ENCODE data around the gene TEX44. TPM values are rescaled to one million over a fixed set of nuclear protein-coding genes. Genes with fewer than 3 reads are reported as not detected.

Gene TEX44
- not detected for polyA plus RNA-seq (2012; ENCODE audit: low read depth, missing spikeins)

DNA sequence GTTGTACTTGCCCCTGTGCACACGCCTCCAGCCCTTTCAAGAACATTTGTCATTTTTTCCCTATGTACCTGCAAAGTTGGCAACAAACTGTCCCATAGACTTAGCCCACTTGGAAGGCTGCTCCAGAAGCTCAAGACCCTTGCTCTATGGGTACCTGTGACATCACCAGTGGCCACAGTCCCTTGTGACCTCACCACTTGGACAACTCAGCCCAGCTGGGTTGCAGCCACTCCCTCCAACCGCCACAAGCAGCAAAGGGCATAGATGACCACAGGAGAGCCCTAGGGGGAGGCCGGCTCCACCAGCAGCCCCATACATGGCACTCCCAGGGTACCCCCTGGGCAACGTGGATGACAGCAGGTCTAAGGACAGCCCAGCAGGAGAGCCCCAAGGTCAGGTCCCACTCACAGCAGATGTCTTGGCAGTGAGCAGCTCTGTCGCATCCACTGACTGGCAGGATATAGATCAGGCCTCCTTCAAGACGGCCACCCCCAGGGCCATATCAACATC lies at the start of gene TEX44:
Gene TEX44, plus strand, starts transcription at position 229 of the 510 bp plus-strand sequence. Its CDS starts 88 bp downstream, at position 317.
- FAIRE-seq: no peak

DNA sequence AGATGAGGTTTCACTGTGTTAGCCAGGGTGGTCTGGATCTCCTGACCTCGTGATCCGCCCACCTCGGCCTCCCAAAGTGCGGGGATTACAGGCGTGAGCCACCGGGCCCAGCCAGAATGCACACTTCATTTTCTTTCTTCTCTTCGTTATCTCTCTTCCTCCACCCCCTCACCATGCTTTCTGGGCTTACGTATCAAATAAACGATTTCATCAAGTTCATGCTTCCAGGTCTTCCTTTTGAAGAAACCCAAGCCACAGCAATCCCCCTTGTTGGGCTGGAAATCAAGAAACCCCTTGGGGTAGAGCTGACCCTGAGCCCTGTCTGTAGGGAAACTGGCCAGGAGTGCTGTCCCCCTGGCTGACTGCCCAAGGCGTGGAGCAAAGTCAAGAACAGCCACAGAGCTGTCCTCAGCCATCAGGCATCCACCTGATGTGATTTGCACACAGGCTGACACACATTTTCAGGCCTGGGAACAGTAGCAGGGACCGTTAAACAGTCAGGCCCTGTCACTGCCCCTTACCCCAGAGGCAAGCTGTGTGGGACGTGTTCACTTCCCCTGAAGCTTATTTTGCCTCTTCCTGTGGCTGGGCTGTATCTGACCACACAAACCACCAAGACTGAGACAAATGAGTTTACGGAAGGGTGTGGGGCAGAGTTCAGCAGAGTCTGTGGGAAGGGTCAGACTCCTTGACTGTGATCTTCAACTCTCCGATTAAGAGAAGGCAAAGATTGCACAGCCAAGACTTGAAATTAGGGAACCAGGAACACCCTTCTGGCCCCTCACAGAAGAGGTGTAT lies 47.4 kb upstream of the TEX44 start:
- DNase-seq (ENCODE audit: insufficient read length, low spot score) (peak; percentile 73), FAIRE-seq (peak; percentile 99)
- peak; percentile 63 for TF ChIP-seq PAX5 (IDR thresholded peaks at IDR 0.05; ENCODE audit: insufficient read depth, low read length, severe bottlenecking)
- TF ChIP-seq POLR2AphosphoS5 (IDR thresholded peaks at IDR 0.05; ENCODE audit: low read depth, low read length): peak; percentile 71
- peak; percentile 92 for TF ChIP-seq POU2F2 (IDR thresholded peaks at IDR 0.05; ENCODE audit: low read depth, low read length)
- peak; percentile 97 for TF ChIP-seq POLR2A (IDR thresholded peaks at IDR 0.05; ENCODE audit: low read depth, low read length)
- TF ChIP-seq TAF1 (IDR thresholded peaks at IDR 0.05; ENCODE audit: low read depth, low read length): 0 out of 2 replicates have a peak, but pooled peaks have one; percentile 39
- peak; percentile 91 for TF ChIP-seq SPI1 (IDR thresholded peaks at IDR 0.05; ENCODE audit: low read depth, low read length)

More for the DNA sequence above, at the start of gene TEX44:
- TF ChIP-seq POU2F2 (IDR thresholded peaks at IDR 0.05; ENCODE audit: low read depth, low read length): no peak
- DNase-seq (ENCODE audit: insufficient read length, low spot score): no peak

- TF ChIP-seq SPI1 (IDR thresholded peaks at IDR 0.05; ENCODE audit: low read depth, low read length) (no peak), POU2F2 (IDR thresholded peaks at IDR 0.05; ENCODE audit: low read depth, low read length) (no peak), TAF1 (IDR thresholded peaks at IDR 0.05; ENCODE audit: low read depth, low read length) (no peak), POLR2A (IDR thresholded peaks at IDR 0.05; ENCODE audit: low read depth, low read length) (no peak), PAX5 (IDR thresholded peaks at IDR 0.05; ENCODE audit: insufficient read depth, low read length, severe bottlenecking) (no peak), POLR2AphosphoS5 (IDR thresholded peaks at IDR 0.05; ENCODE audit: low read depth, low read length) (no peak)
- no peak for DNase-seq (ENCODE audit: insufficient read length, low spot score)
- FAIRE-seq: peak; percentile 74
Measured at GRCh38 chr2:231546014-231546715, 46.5 kb upstream of the TEX44 start.

GRCh38 chr2:231547315-231548110 lies 45.2 kb upstream of the TEX44 start:
- FAIRE-seq (no peak), DNase-seq (ENCODE audit: insufficient read length, low spot score) (no peak)
- TF ChIP-seq POLR2A (IDR thresholded peaks at IDR 0.05; ENCODE audit: low read depth, low read length): no peak
- TF ChIP-seq POU2F2 (IDR thresholded peaks at IDR 0.05; ENCODE audit: low read depth, low read length): no peak
- TF ChIP-seq TAF1 (IDR thresholded peaks at IDR 0.05; ENCODE audit: low read depth, low read length): no peak
- TF ChIP-seq POLR2AphosphoS5 (IDR thresholded peaks at IDR 0.05; ENCODE audit: low read depth, low read length): no peak
- TF ChIP-seq PAX5 (IDR thresholded peaks at IDR 0.05; ENCODE audit: insufficient read depth, low read length, severe bottlenecking): no peak

DNA sequence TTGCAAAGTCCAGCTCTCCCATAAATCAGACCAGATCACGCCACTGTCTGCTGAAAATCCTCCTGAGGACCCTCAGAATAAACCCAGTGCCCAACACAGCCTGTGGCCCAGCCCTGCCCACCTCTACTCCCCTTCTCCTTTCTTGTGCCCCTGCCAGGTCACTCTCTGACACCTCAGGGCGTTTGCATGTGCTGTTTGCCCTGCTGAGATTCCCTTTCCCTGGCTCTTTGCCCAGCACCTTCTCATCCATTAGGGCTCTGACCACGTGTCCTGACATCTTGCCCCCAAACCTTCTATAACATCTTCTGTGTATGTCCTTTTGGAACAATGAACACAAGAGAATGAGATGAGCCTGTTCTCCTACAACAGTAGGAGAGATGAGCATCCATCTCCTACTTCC lies 43.9 kb upstream of the TEX44 start:
- no peak for DNase-seq (ENCODE audit: insufficient read length, low spot score)
- TF ChIP-seq SPI1 (IDR thresholded peaks at IDR 0.05; ENCODE audit: low read depth, low read length) (no peak), TAF1 (IDR thresholded peaks at IDR 0.05; ENCODE audit: low read depth, low read length) (no peak), POU2F2 (IDR thresholded peaks at IDR 0.05; ENCODE audit: low read depth, low read length) (no peak), POLR2A (IDR thresholded peaks at IDR 0.05; ENCODE audit: low read depth, low read length) (no peak), POLR2AphosphoS5 (IDR thresholded peaks at IDR 0.05; ENCODE audit: low read depth, low read length) (no peak), PAX5 (IDR thresholded peaks at IDR 0.05; ENCODE audit: insufficient read depth, low read length, severe bottlenecking) (no peak)
- no peak for FAIRE-seq

DNA sequence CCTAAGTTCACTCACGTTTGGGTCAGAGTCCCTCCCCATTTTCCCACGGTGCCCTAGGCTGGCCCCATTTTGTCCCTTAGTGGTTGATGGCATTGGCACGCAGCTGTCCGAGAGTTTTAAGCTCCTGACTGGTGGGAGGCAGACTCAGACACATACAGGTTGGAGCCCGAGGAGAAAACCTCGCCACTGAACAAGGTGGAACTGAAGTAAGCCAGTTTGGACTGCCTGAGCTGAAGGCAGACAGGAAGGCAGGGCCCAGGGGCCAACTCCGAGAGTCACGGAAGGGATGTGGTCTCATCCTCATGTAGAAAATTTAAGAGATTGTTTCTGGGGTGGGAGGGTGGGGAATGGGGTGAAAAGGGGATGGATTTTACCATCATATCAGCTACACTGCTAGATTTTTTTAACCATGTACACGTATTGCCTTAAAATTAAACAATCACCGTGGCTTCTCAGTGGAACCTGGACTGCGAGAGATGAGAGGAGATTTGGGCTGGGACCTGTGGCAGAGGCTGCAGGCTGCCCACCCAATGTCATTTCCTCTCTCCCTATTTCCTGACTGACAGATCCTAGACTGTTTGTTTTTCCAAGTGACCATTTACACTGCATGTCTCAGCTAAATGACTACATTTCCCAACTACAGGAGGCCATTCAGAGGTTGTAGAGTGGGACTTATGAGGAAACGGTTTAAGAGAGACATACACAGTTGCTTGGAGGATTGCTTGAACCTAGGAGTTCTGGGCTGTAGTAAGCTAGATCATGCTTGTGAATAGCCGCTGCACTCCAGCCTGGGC lies 43.0 kb upstream of the TEX44 start:
- TF ChIP-seq PAX5 (IDR thresholded peaks at IDR 0.05; ENCODE audit: insufficient read depth, low read length, severe bottlenecking) (no peak), SPI1 (IDR thresholded peaks at IDR 0.05; ENCODE audit: low read depth, low read length) (no peak), POLR2A (IDR thresholded peaks at IDR 0.05; ENCODE audit: low read depth, low read length) (no peak), TAF1 (IDR thresholded peaks at IDR 0.05; ENCODE audit: low read depth, low read length) (no peak), POU2F2 (IDR thresholded peaks at IDR 0.05; ENCODE audit: low read depth, low read length) (no peak), POLR2AphosphoS5 (IDR thresholded peaks at IDR 0.05; ENCODE audit: low read depth, low read length) (no peak)
- DNase-seq (ENCODE audit: insufficient read length, low spot score) (no peak), FAIRE-seq (peak; percentile 90)

GRCh38 chr2:231552752-231553151 lies 39.9 kb upstream of the TEX44 start:
- no peak for TF ChIP-seq POU2F2 (IDR thresholded peaks at IDR 0.05; ENCODE audit: low read depth, low read length)
- TF ChIP-seq POLR2AphosphoS5 (IDR thresholded peaks at IDR 0.05; ENCODE audit: low read depth, low read length): no peak
- no peak for TF ChIP-seq TAF1 (IDR thresholded peaks at IDR 0.05; ENCODE audit: low read depth, low read length)
- no peak for TF ChIP-seq PAX5 (IDR thresholded peaks at IDR 0.05; ENCODE audit: insufficient read depth, low read length, severe bottlenecking)
- no peak for TF ChIP-seq SPI1 (IDR thresholded peaks at IDR 0.05; ENCODE audit: low read depth, low read length)
- TF ChIP-seq POLR2A (IDR thresholded peaks at IDR 0.05; ENCODE audit: low read depth, low read length): no peak
- FAIRE-seq (no peak), DNase-seq (ENCODE audit: insufficient read length, low spot score) (no peak)

GRCh38 chr2:231554327-231554726 lies 38.3 kb upstream of the TEX44 start:
- DNase-seq (ENCODE audit: insufficient read length, low spot score) (no peak), FAIRE-seq (peak; percentile 79)
- TF ChIP-seq POLR2A (IDR thresholded peaks at IDR 0.05; ENCODE audit: low read depth, low read length) (no peak), SPI1 (IDR thresholded peaks at IDR 0.05; ENCODE audit: low read depth, low read length) (no peak), POLR2AphosphoS5 (IDR thresholded peaks at IDR 0.05; ENCODE audit: low read depth, low read length) (no peak)

Measured in GM12891 (cell line).